Measurements from ENCODE around the gene MPO.

The MPO gene

GRCh38 chr17:58291246-58291645, 10.5 kb upstream of the MPO start:
- no peak overlapping the region for H2BK120ac ChIP-seq (ENCODE audit: low read depth, low read length)
- no peak overlapping the region for H3K18ac ChIP-seq (ENCODE audit: low read length)
- H2AFZ ChIP-seq (ENCODE audit: low read length): no peak overlapping the region
- no peaks in the 10 kb centered on the region for H3K9me3 ChIP-seq (replicated peaks in 1 of 2; ENCODE audit: control insufficient read depth in 2 of 2, insufficient read depth in 1 of 2, low read depth in 1 of 2, low read length in 2 of 2)
- no peak overlapping the region for H3K4me3 ChIP-seq (ENCODE audit: low read length in 2 of 2)
- H3K36me3 ChIP-seq (replicated peaks in 1 of 2; ENCODE audit: control insufficient read depth in 2 of 2, insufficient read depth in 2 of 2, low read length in 2 of 2): no peaks in the 10 kb centered on the region
- no peak overlapping the region for H4K8ac ChIP-seq (ENCODE audit: low read depth, low read length)
- no peak overlapping the region for H3K27ac ChIP-seq (replicated peaks; ENCODE audit: low read length)
- H3K9ac ChIP-seq (ENCODE audit: low read depth, low read length, poor library complexity): no peak overlapping the region
- H4K91ac ChIP-seq (ENCODE audit: low read depth, low read length, poor library complexity): no peak overlapping the region
- H2BK12ac ChIP-seq (ENCODE audit: low read length): no peak overlapping the region
- no peak overlapping the region for H3K4ac ChIP-seq (ENCODE audit: low read length)
- peaks cover 0 to 27% (median 0%) of the 10 kb centered on the region in 3 experiments for H3K27me3 ChIP-seq (ENCODE audit: control insufficient read depth in 3 of 3, insufficient read depth in 3 of 3, low read depth in 1 of 3, low read length in 3 of 3)
- H3K23ac ChIP-seq (ENCODE audit: low read depth, low read length, poor library complexity): no peak overlapping the region
- DNase-seq (ENCODE audit: low spot score): no peak
- no peak overlapping the region for H3K4me2 ChIP-seq (ENCODE audit: insufficient read depth, low read length, poor library complexity, severe bottlenecking)
- no CpG with 5 or more reads among the region's 5 CpGs for WGBS, 2 donors (ENCODE audit: extremely low coverage in 2 of 2, insufficient read length in 2 of 2, insufficient replicate concordance in 1 of 2)
- H2BK5ac ChIP-seq (ENCODE audit: low read length): no peak overlapping the region
- H2BK15ac ChIP-seq (ENCODE audit: low read length): no peak overlapping the region
- no peaks in the 10 kb centered on the region for H3K79me1 ChIP-seq (ENCODE audit: low read depth, low read length)
- no peak overlapping the region for H3K14ac ChIP-seq (ENCODE audit: low read length)
- H2AK5ac ChIP-seq (ENCODE audit: low read depth, low read length): no peak overlapping the region
- no peaks in the 10 kb centered on the region for H3K4me1 ChIP-seq (ENCODE audit: control insufficient read depth in 2 of 2, insufficient read depth in 1 of 2, low read depth in 1 of 2, low read length in 2 of 2)

- no peak overlapping the region for H3K9ac ChIP-seq (ENCODE audit: low read depth, low read length, poor library complexity)
- H3K4ac ChIP-seq (ENCODE audit: low read length): no peak overlapping the region
- H3K79me1 ChIP-seq (ENCODE audit: low read depth, low read length): no peaks in the 10 kb centered on the region
- no peak overlapping the region for H2BK15ac ChIP-seq (ENCODE audit: low read length)
- no peaks in the 10 kb centered on the region for H3K4me1 ChIP-seq (ENCODE audit: control insufficient read depth in 2 of 2, insufficient read depth in 1 of 2, low read depth in 1 of 2, low read length in 2 of 2)
- H2AFZ ChIP-seq (ENCODE audit: low read length): no peak overlapping the region
- H3K14ac ChIP-seq (ENCODE audit: low read length): no peak overlapping the region
- no peak overlapping the region for H2AK5ac ChIP-seq (ENCODE audit: low read depth, low read length)
- no peak overlapping the region for H2BK12ac ChIP-seq (ENCODE audit: low read length)
- H3K23ac ChIP-seq (ENCODE audit: low read depth, low read length, poor library complexity): no peak overlapping the region
- H2BK5ac ChIP-seq (ENCODE audit: low read length): no peak overlapping the region
- no peak overlapping the region for H3K4me3 ChIP-seq (ENCODE audit: low read length in 2 of 2)
- peaks cover 0 to 26% (median 0%) of the 10 kb centered on the region in 3 experiments for H3K27me3 ChIP-seq (ENCODE audit: control insufficient read depth in 3 of 3, insufficient read depth in 3 of 3, low read depth in 1 of 3, low read length in 3 of 3)
- no peak overlapping the region for H3K4me2 ChIP-seq (ENCODE audit: insufficient read depth, low read length, poor library complexity, severe bottlenecking)
- H3K18ac ChIP-seq (ENCODE audit: low read length): no peak overlapping the region
- H4K91ac ChIP-seq (ENCODE audit: low read depth, low read length, poor library complexity): no peak overlapping the region
- no peak overlapping the region for H4K8ac ChIP-seq (ENCODE audit: low read depth, low read length)
- WGBS, 2 donors (ENCODE audit: extremely low coverage in 2 of 2, insufficient read length in 2 of 2, insufficient replicate concordance in 1 of 2): no CpG with 5 or more reads among the region's 2 CpGs
- no peak for DNase-seq (ENCODE audit: low spot score)
- no peak overlapping the region for H3K27ac ChIP-seq (replicated peaks; ENCODE audit: low read length)
- no peak overlapping the region for H2BK120ac ChIP-seq (ENCODE audit: low read depth, low read length)
- H3K36me3 ChIP-seq (replicated peaks in 1 of 2; ENCODE audit: control insufficient read depth in 2 of 2, insufficient read depth in 2 of 2, low read length in 2 of 2): no peaks in the 10 kb centered on the region
- H3K9me3 ChIP-seq (replicated peaks in 1 of 2; ENCODE audit: control insufficient read depth in 2 of 2, insufficient read depth in 1 of 2, low read depth in 1 of 2, low read length in 2 of 2): no peaks in the 10 kb centered on the region
These were observed 9.1 kb upstream of the MPO start for GRCh38 chr17:58289869-58290268.

- no peak overlapping the region for H3K4ac ChIP-seq (ENCODE audit: low read length)
- H2AK5ac ChIP-seq (ENCODE audit: low read depth, low read length): no peak overlapping the region
- peaks cover 0 to 18% (median 0%) of the 10 kb centered on the region in 3 experiments for H3K27me3 ChIP-seq (ENCODE audit: control insufficient read depth in 3 of 3, insufficient read depth in 3 of 3, low read depth in 1 of 3, low read length in 3 of 3)
- no CpG with 5 or more reads among the region's 3 CpGs for WGBS, 2 donors (ENCODE audit: extremely low coverage in 2 of 2, insufficient read length in 2 of 2, insufficient replicate concordance in 1 of 2)
- H3K23ac ChIP-seq (ENCODE audit: low read depth, low read length, poor library complexity): no peak overlapping the region
- no peak overlapping the region for H2BK120ac ChIP-seq (ENCODE audit: low read depth, low read length)
- H3K79me1 ChIP-seq (ENCODE audit: low read depth, low read length): peaks cover 2% of the 10 kb centered on the region
- no peaks in the 10 kb centered on the region for H3K9me3 ChIP-seq (replicated peaks in 1 of 2; ENCODE audit: control insufficient read depth in 2 of 2, insufficient read depth in 1 of 2, low read depth in 1 of 2, low read length in 2 of 2)
- H2AFZ ChIP-seq (ENCODE audit: low read length): no peak overlapping the region
- no peak overlapping the region for H3K4me3 ChIP-seq (ENCODE audit: low read length in 2 of 2)
- no peak overlapping the region for H2BK5ac ChIP-seq (ENCODE audit: low read length)
- H3K9ac ChIP-seq (ENCODE audit: low read depth, low read length, poor library complexity): no peak overlapping the region
- H4K8ac ChIP-seq (ENCODE audit: low read depth, low read length): no peak overlapping the region
- no peaks in the 10 kb centered on the region for H3K36me3 ChIP-seq (replicated peaks in 1 of 2; ENCODE audit: control insufficient read depth in 2 of 2, insufficient read depth in 2 of 2, low read length in 2 of 2)
- no peak for DNase-seq (ENCODE audit: low spot score)
- H2BK12ac ChIP-seq (ENCODE audit: low read length): no peak overlapping the region
- H3K4me2 ChIP-seq (ENCODE audit: insufficient read depth, low read length, poor library complexity, severe bottlenecking): no peak overlapping the region
- H2BK15ac ChIP-seq (ENCODE audit: low read length): no peak overlapping the region
- no peaks in the 10 kb centered on the region for H3K4me1 ChIP-seq (ENCODE audit: control insufficient read depth in 2 of 2, insufficient read depth in 1 of 2, low read depth in 1 of 2, low read length in 2 of 2)
- H3K14ac ChIP-seq (ENCODE audit: low read length): no peak overlapping the region
- no peak overlapping the region for H4K91ac ChIP-seq (ENCODE audit: low read depth, low read length, poor library complexity)
- H3K27ac ChIP-seq (replicated peaks; ENCODE audit: low read length): no peak overlapping the region
- H3K18ac ChIP-seq (ENCODE audit: low read length): no peak overlapping the region
These were observed 4.7 kb upstream of the MPO start for GRCh38 chr17:58285422-58285810.

GRCh38 chr17:58284613-58285421, 4.1 kb upstream of the MPO start:
- Histone ChIP-seq H4K8ac (ENCODE audit: low read depth, low read length) (peak overlapping the region; percentile 76), H3K4me2 (ENCODE audit: insufficient read depth, low read length, poor library complexity, severe bottlenecking) (no peak overlapping the region), H3K9ac (ENCODE audit: low read depth, low read length, poor library complexity) (no peak overlapping the region), H3K4ac (ENCODE audit: low read length) (no peak overlapping the region), H3K36me3 (replicated peaks in 1 of 2; ENCODE audit: control insufficient read depth in 2 of 2, insufficient read depth in 2 of 2, low read length in 2 of 2) (no peaks in the 10 kb centered on the region), H2BK120ac (ENCODE audit: low read depth, low read length) (no peak overlapping the region), H2BK15ac (ENCODE audit: low read length) (no peak overlapping the region), H2AFZ (ENCODE audit: low read length) (no peak overlapping the region), H3K79me1 (ENCODE audit: low read depth, low read length) (peaks cover 2% of the 10 kb centered on the region), H3K4me1 (ENCODE audit: control insufficient read depth in 2 of 2, insufficient read depth in 1 of 2, low read depth in 1 of 2, low read length in 2 of 2) (no peaks in the 10 kb centered on the region), H2BK5ac (ENCODE audit: low read length) (no peak overlapping the region), H2AK5ac (ENCODE audit: low read depth, low read length) (no peak overlapping the region), H4K91ac (ENCODE audit: low read depth, low read length, poor library complexity) (no peak overlapping the region), H2BK12ac (ENCODE audit: low read length) (no peak overlapping the region), H3K9me3 (replicated peaks in 1 of 2; ENCODE audit: control insufficient read depth in 2 of 2, insufficient read depth in 1 of 2, low read depth in 1 of 2, low read length in 2 of 2) (no peaks in the 10 kb centered on the region), H3K27me3 (ENCODE audit: control insufficient read depth in 3 of 3, insufficient read depth in 3 of 3, low read depth in 1 of 3, low read length in 3 of 3) (peaks cover 0 to 22% (median 0%) of the 10 kb centered on the region in 3 experiments), H3K4me3 (ENCODE audit: low read length in 2 of 2) (no peak overlapping the region), H3K14ac (ENCODE audit: low read length) (no peak overlapping the region), H3K18ac (ENCODE audit: low read length) (peak overlapping the region; percentile 31), H3K27ac (replicated peaks; ENCODE audit: low read length) (no peak overlapping the region), H3K23ac (ENCODE audit: low read depth, low read length, poor library complexity) (no peak overlapping the region)
- DNase-seq (ENCODE audit: low spot score): no peak
- WGBS, 2 donors (ENCODE audit: extremely low coverage in 2 of 2, insufficient read length in 2 of 2, insufficient replicate concordance in 1 of 2): no CpG with 5 or more reads among the region's 6 CpGs

Measured in neuronal stem cell (in vitro differentiated cells).